ENCODE measurements around the gene RCHY1. TPM values are rescaled to one million over a fixed set of nuclear protein-coding genes. Genes with fewer than 3 reads are reported as not detected.

The RCHY1 gene
- total RNA-seq, 1 donor from 2014 or later: 35.3 TPM

DNA sequence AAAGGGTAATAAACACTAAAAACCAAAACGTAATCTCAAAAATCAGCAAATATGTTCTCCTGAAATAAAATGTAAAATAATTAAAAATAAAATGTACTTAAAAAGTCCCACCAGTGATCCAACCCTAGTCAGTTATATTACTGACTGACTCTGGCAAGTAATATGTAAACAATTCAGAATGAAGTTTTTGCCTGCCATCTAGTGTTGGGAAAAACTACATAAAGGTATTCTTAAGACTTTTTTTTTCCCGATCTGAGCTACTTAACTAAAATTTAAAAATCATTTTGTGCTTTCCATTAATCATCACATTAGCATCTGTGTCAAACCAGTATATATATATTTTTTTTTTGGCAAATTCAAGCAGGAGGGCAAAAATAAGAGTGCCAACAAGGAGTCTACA lies 24.0 kb downstream of the RCHY1 start:
- H3K9ac ChIP-seq (ENCODE audit: low read length): no peak overlapping the region
- peaks cover 19% of the 10 kb centered on the region for H3K36me3 ChIP-seq (ENCODE audit: insufficient read depth, low read length)
- H3K4me3 ChIP-seq (ENCODE audit: insufficient read depth, low read depth, low read length): no peak overlapping the region
- Mint-ChIP-seq H3K27me3 (ENCODE audit: low read depth, unreplicated experiment) (no peaks in the 10 kb centered on the region), H3K4me1 (ENCODE audit: low read depth, unreplicated experiment) (peaks cover under 1% of the 10 kb centered on the region), H3K36me3 (ENCODE audit: low read depth, unreplicated experiment) (peaks cover 3% of the 10 kb centered on the region), H3K27ac (ENCODE audit: unreplicated experiment) (no peak overlapping the region), H3K4me3 (ENCODE audit: unreplicated experiment) (no peak overlapping the region), H3K9me3 (ENCODE audit: unreplicated experiment) (no peaks in the 10 kb centered on the region)
- H2AFZ ChIP-seq (ENCODE audit: low read depth, low read length): no peak overlapping the region
- peaks cover 5% of the 10 kb centered on the region for H4K20me1 ChIP-seq (ENCODE audit: insufficient read depth, low read length)
- no peaks in the 10 kb centered on the region for H3K27me3 ChIP-seq (ENCODE audit: insufficient read depth, low read length)
- FAIRE-seq: no peak
- no peaks in the 10 kb centered on the region for H3K4me1 ChIP-seq (ENCODE audit: insufficient read depth, low read length)
- H3K79me2 ChIP-seq (ENCODE audit: insufficient read depth, low read length): peaks cover 3% of the 10 kb centered on the region
- H3K4me2 ChIP-seq (ENCODE audit: low read length): no peak overlapping the region
- H3K27ac ChIP-seq (ENCODE audit: low read depth, low read length): no peak overlapping the region
- DNase-seq (ENCODE audit: low read depth): no peak
- no peak for TF ChIP-seq EZH2 (IDR thresholded peaks at IDR 0.05; ENCODE audit: insufficient read depth, low read length)
- TF ChIP-seq, protein P1, sequence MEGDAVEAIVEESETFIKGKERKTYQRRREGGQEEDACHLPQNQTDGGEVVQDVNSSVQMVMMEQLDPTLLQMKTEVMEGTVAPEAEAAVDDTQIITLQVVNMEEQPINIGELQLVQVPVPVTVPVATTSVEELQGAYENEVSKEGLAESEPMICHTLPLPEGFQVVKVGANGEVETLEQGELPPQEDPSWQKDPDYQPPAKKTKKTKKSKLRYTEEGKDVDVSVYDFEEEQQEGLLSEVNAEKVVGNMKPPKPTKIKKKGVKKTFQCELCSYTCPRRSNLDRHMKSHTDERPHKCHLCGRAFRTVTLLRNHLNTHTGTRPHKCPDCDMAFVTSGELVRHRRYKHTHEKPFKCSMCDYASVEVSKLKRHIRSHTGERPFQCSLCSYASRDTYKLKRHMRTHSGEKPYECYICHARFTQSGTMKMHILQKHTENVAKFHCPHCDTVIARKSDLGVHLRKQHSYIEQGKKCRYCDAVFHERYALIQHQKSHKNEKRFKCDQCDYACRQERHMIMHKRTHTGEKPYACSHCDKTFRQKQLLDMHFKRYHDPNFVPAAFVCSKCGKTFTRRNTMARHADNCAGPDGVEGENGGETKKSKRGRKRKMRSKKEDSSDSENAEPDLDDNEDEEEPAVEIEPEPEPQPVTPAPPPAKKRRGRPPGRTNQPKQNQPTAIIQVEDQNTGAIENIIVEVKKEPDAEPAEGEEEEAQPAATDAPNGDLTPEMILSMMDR (IDR thresholded peaks at IDR 0.05; ENCODE audit: insufficient read depth, low read depth, low read length): no peak
- H3K9me3 ChIP-seq (ENCODE audit: insufficient read depth, low read depth, low read length): no peaks in the 10 kb centered on the region

DNA sequence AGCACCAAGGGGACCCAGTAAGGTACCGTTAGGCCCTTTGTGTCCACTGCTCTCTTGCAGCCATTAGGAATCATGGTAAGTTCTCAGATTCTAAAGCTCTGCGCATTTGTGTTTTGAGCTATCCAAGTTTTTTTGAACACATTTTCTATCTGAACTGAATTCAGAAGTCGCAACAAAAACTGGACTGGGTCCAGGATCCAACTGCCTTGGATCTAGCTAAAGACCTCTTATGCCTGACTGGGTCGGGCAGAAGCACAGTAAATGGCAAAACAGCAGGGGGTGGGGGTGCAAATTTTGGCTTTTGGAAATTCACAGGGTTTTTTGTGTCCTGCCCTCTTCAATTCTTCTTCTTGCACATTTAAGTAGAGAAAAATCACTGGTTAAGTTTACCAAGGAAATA lies 30.0 kb downstream of the RCHY1 start:
- Histone ChIP-seq H3K9me3 (ENCODE audit: insufficient read depth, low read depth, low read length) (no peaks in the 10 kb centered on the region), H3K9ac (ENCODE audit: low read length) (no peak overlapping the region), H3K4me2 (ENCODE audit: low read length) (no peak overlapping the region), H3K4me1 (ENCODE audit: insufficient read depth, low read length) (no peaks in the 10 kb centered on the region), H3K4me3 (ENCODE audit: insufficient read depth, low read depth, low read length) (no peak overlapping the region), H4K20me1 (ENCODE audit: insufficient read depth, low read length) (peaks cover 5% of the 10 kb centered on the region), H3K36me3 (ENCODE audit: insufficient read depth, low read length) (peaks cover 24% of the 10 kb centered on the region), H3K27ac (ENCODE audit: low read depth, low read length) (no peak overlapping the region), H3K27me3 (ENCODE audit: insufficient read depth, low read length) (no peaks in the 10 kb centered on the region), H3K79me2 (ENCODE audit: insufficient read depth, low read length) (no peaks in the 10 kb centered on the region), H2AFZ (ENCODE audit: low read depth, low read length) (no peak overlapping the region)
- DNase-seq (ENCODE audit: low read depth) (no peak), FAIRE-seq (no peak)
- no peaks in the 10 kb centered on the region for H3K9me3 Mint-ChIP-seq (ENCODE audit: unreplicated experiment)
- TF ChIP-seq, protein P1 (IDR thresholded peaks at IDR 0.05; ENCODE audit: insufficient read depth, low read depth, low read length): no peak
- no peak for TF ChIP-seq EZH2 (IDR thresholded peaks at IDR 0.05; ENCODE audit: insufficient read depth, low read length)
- H3K36me3 Mint-ChIP-seq (ENCODE audit: low read depth, unreplicated experiment): peaks cover 9% of the 10 kb centered on the region
- H3K27ac Mint-ChIP-seq (ENCODE audit: unreplicated experiment): no peak overlapping the region
- H3K27me3 Mint-ChIP-seq (ENCODE audit: low read depth, unreplicated experiment): no peaks in the 10 kb centered on the region
- no peak overlapping the region for H3K4me3 Mint-ChIP-seq (ENCODE audit: unreplicated experiment)
- no peaks in the 10 kb centered on the region for H3K4me1 Mint-ChIP-seq (ENCODE audit: low read depth, unreplicated experiment)

DNA sequence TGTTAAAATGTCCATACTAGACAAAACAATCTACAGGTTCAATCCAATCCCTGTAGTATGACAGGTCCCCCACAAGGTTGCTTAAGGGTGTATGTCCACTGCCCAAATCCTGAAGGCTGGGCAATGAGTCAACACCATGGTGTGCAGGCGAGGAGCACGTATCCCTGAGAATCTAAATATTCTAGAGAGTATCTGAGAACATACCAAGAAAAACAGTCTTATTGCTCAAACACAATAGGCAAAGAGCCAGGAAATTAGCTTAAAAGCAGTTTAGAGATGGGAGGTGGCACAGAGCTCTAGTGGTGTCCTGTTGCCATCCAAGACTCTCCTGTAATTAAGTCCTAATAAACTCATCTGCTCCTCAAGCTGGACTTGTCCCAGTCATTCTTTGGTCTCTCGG lies 37.0 kb downstream of the RCHY1 start:
- Histone ChIP-seq H2AFZ (ENCODE audit: low read depth, low read length) (no peak overlapping the region), H3K9me3 (ENCODE audit: insufficient read depth, low read depth, low read length) (no peaks in the 10 kb centered on the region), H3K27me3 (ENCODE audit: insufficient read depth, low read length) (no peaks in the 10 kb centered on the region), H3K79me2 (ENCODE audit: insufficient read depth, low read length) (no peaks in the 10 kb centered on the region), H3K4me1 (ENCODE audit: insufficient read depth, low read length) (no peaks in the 10 kb centered on the region), H3K9ac (ENCODE audit: low read length) (no peak overlapping the region), H4K20me1 (ENCODE audit: insufficient read depth, low read length) (no peaks in the 10 kb centered on the region), H3K4me3 (ENCODE audit: insufficient read depth, low read depth, low read length) (no peak overlapping the region), H3K4me2 (ENCODE audit: low read length) (no peak overlapping the region), H3K27ac (ENCODE audit: low read depth, low read length) (no peak overlapping the region), H3K36me3 (ENCODE audit: insufficient read depth, low read length) (peaks cover 23% of the 10 kb centered on the region)
- DNase-seq (ENCODE audit: low read depth): no peak
- Mint-ChIP-seq H3K4me1 (ENCODE audit: low read depth, unreplicated experiment) (no peaks in the 10 kb centered on the region), H3K36me3 (ENCODE audit: low read depth, unreplicated experiment) (peaks cover 15% of the 10 kb centered on the region), H3K9me3 (ENCODE audit: unreplicated experiment) (no peaks in the 10 kb centered on the region), H3K4me3 (ENCODE audit: unreplicated experiment) (no peak overlapping the region), H3K27ac (ENCODE audit: unreplicated experiment) (no peak overlapping the region), H3K27me3 (ENCODE audit: low read depth, unreplicated experiment) (no peaks in the 10 kb centered on the region)
- TF ChIP-seq, protein P1 (IDR thresholded peaks at IDR 0.05; ENCODE audit: insufficient read depth, low read depth, low read length): no peak
- TF ChIP-seq EZH2 (IDR thresholded peaks at IDR 0.05; ENCODE audit: insufficient read depth, low read length): no peak
- no peak for FAIRE-seq
